GM19099 (cell line): ENCODE data around the gene ZBED5.

Experiments
- POLR2A ChIP-seq: IDR thresholded peaks from 3 replicates; pipeline ENCODE4 v1.6.1; 2011; ENCODE audit warnings: low read depth; ENCODE audit not compliant: insufficient read length; ENCODE audit errors: extremely low read depth

ZBED5 gene

GRCh38 chr11:10857709-10858438, at the start of gene ZBED5:
TSS of gene ZBED5 (minus strand) at chr11:10858053. CDS start at chr11:10854945, 3,108 bp downstream.
- peak; percentile 86 for TF ChIP-seq POLR2A

GRCh38 chr11:10906521-10906920, 48.7 kb upstream of the ZBED5 start:
- TF ChIP-seq POLR2A, result no peak

- TF ChIP-seq POLR2A, result no peak
These were observed 44.6 kb upstream of the ZBED5 start for GRCh38 chr11:10902301-10903063.

DNA sequence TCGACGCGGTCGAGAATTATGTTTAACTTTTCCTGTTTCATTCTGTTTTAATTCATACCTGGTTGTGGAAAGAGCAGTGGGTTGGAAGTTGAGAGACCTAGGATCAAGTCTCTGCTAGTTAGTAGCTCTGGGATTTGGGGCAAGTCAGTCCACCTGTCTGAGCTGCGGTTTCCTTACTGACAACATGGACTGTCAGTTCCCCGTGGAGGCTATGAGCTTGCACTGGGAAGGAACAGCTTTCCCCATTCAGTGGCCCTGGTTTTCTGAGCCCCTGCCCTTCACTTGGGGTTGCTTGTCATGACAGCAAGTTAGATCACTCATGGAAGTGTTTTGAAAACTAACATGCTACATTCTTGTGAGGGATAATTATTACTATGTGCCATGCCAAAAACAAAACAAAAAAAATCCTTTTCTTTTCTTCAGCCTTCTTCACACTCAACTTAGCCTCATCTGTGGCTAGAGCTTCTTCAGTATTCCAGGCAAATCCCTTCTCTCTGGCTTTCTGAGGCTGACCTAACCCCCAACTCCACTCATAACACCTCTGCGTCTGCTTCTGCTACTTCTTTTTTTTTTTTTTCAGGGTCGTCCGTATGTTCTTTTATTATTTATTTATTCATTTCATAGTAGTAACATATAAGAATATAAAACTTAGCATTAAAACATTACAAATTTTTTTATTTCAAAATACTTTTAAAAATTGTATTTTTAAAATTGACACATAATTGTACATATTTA, 43.0 kb upstream of the ZBED5 start:
- no peak for TF ChIP-seq POLR2A

- no peak for TF ChIP-seq POLR2A
These were observed 41.4 kb upstream of the ZBED5 start for GRCh38 chr11:10899121-10899830.

DNA sequence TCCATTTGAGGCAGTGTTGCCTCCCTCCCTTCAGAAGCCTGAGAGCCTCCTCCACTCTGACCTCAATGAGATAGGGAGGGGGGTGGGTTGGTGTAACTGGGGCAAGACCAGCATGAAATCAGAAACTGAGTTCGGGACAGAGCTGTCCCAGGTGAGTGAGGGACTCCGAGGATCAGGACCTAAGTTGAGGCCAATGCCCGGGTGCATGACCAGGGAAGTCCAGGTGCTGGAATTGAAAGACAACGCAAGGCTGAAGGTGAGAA, 40.8 kb upstream of the ZBED5 start:
- TF ChIP-seq POLR2A, result no peak

DNA sequence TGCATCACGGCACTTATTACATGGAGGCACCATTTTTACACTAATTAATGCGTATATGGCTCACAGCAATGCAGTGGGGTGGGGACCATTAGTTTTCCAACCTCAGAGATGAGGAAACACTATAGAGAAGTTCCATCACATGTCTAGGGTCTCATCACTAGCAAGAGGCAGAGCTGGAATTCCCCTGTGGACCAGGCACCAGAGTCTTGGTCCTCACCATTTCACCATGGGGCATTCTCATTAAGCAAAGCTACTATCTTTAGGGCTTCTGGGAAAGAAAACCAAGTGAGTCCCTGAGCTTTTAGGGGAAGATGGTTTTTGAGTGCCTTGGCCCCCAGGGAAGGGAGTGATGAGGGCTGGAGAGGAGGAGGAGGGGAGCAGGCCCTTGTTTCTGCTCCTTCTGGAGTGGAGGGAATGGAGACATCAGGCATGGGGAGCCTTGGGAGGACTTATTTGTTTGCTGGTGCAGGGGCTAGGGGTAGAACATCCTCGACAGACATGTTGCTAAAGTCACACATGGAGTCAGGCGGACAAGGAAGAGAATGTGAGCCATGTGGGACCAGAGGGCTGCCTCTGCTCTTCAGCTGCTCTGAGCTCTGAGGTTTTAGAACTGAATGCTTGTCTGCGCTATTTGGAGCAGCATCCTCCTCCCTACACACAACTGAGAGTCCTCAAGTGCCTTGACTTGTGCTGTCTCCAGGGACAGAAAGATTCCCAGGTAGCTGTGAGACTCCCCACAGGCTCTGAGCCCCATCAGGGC, 40.3 kb upstream of the ZBED5 start:
- TF ChIP-seq POLR2A, result no peak

GRCh38 chr11:10897150-10897549, 39.3 kb upstream of the ZBED5 start:
- no peak for TF ChIP-seq POLR2A

GRCh38 chr11:10896493-10896892, 38.6 kb upstream of the ZBED5 start:
- TF ChIP-seq POLR2A, result no peak

DNA sequence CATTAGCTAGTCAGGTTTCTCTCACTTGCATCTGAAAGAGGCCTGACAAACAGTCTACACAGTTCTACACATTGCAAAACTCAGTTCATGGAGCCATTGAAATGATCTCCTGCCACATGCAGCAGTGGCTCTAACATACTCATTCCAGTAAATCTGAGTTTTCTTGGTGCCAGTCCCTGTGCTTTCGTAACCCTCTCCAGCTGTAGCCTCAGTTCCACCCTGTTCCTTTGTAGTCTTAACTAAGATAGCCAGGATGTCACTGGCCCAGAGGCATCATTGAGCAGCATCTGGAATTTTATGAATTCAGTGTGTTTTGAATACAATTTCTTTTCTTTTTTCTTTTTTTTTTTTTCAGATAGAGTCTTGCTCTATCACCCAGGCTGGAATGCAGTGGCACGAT, 37.4 kb upstream of the ZBED5 start:
- no peak for TF ChIP-seq POLR2A

DNA sequence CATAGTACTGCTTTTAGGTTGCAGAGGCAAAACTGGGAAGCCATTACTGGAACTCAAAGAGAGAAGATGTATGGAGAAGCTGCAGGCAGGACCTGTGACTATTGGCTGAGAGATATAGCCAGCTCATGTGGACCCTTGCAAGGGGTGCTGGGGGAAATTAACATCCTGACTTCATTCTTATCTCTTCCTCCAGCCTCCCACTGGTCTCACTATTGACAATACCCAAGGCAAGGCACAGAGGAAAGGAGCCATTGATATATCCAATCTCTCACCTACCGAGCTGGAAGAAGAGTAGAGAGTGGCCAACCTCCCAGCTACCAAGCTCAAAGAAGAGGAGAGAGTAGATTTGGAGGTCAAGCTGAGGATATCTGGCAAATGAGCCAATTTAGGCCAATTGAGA, 36.8 kb upstream of the ZBED5 start:
- no peak for TF ChIP-seq POLR2A

DNA sequence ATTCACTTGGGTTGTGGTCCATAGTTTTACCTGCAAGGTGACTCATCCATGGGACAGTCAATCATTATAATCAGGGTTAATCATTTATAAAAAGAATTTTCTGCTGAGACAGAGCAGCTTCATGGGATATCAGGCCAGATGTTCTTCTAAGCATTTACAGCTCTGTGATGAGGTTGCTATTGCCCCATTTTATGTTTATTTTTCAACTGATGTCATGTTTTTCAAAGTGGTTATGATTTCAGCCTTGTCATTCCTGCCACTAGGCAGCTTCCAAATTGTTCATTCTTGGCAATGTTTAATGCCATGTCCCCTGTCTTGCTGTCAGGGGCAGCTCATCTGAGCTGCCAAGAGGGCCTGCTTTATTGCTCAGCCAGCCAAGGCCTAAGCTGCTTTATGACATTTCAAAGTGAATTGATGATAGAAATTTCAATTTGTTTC, 35.9 kb upstream of the ZBED5 start:
- TF ChIP-seq POLR2A, result no peak

GRCh38 chr11:10892250-10892649, 34.4 kb upstream of the ZBED5 start:
- TF ChIP-seq POLR2A, result no peak

DNA sequence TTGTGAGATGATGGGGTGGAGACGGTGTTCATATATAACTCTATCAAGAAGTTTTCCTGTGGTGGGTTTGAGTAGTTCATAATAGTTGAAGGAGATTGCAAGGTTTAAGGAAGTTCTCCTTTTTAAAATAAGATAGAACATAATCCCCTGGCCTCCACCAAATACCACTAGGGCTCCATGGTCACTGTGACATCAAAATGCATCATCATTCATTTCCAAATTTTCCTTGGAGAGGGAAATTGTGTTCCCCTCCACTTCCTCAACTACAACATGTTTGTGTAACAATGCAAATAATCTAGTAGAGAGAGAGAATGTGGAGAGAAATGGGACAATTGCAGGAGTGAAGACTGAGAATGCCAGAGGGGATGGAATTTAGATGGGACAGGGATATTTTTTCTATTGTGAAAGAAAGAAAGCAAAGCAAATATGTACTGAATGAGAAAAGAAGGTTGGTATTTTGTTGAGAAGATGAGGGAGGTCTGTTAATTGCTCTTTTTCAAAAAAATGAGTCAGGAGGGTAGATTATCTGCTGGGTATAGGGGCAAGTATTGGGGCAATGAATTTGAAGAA, 33.4 kb upstream of the ZBED5 start:
- no peak for TF ChIP-seq POLR2A

DNA sequence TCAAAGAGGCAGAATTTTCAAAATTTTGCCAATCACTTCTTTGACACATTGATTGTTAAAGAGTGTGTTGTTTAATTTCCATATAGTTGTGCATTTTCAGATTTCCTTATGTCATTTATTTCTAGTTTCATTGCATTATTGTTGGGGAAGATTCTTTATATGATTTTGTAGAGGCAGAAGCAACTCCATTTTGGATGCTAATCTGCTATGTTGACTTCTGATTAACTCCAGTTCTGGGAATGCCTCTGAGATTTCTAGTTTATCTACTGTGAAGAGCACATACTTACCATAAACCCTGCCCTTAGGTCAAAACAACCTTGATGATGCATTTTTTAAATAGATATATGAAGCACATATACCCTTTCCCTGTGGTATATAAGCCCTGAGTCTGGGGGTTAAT, 29.5 kb upstream of the ZBED5 start:
- TF ChIP-seq POLR2A, result no peak

DNA sequence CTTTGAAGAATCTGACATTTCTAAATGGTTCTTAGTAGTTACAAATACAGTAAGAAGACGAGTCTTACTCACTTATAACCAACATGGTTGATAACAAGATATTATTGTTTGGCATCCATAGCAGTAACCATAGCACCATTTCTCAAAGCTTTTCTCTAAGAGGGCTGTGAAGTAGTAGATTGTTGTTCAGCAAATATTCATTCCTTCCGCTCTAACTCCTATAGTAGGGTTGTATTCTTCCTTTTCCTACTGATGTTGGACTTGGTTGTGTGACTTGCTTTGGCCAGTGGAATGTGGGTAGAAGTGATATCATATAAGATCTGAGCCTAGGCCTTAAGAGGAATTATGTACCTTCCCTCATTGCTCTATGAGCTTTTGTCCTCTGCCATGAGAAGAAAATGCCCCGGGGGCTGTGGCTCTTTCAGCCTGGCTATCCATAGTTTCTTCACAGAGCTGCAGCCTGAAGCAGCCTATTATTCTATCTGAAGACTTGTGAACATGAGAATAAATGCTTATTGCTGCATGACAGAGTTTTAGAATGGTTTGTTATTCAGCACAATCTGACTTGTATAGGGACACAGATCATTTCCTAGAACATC, 28.9 kb upstream of the ZBED5 start:
- TF ChIP-seq POLR2A, result no peak
